SK-N-MC (cell line): ENCODE measurements around the gene KLHL13.
"Not testable (repeated sequence)": the region's sequence is repeated elsewhere in the genome, so short reads cannot be mapped to it uniquely, and the experiment has no call there.

Experiments
- DNase-seq: peaks from one replicate; pipeline ENCODE4 v3.0.0-alpha.2; 2011; ENCODE audit warnings: low read depth, low spot score
- H3K27ac ChIP-seq: fragments of 200-600 bp; sonication (generic); 2 replicates; pipeline ENCODE4 v1.5.1; 2016; ENCODE audit warnings: mixed run types
- H3K36me3 ChIP-seq: fragments of 200-600 bp; sonication (generic); 2 replicates; pipeline ENCODE4 v1.6.1; 2017; ENCODE audit warnings: antibody characterized with exemption, low read length, mixed read lengths; ENCODE audit not compliant: insufficient read depth
- H3K4me3 ChIP-seq: fragments of 200-600 bp; sonication (generic); 2 replicates; pipeline ENCODE4 v1.5.1; 2016
- H3K9ac ChIP-seq: fragments of 200-600 bp; sonication (generic); 2 replicates; pipeline ENCODE4 v1.8.0; 2017; ENCODE audit warnings: mixed run types, mixed read lengths; ENCODE audit not compliant: insufficient read length
- H3K9me3 ChIP-seq: fragments of 200-600 bp; sonication (generic); 2 replicates; pipeline ENCODE4 v1.6.1; 2017; ENCODE audit warnings: low read depth, mild to moderate bottlenecking, antibody characterized with exemption, low read length, moderate library complexity, mixed read lengths
- EZH2 ChIP-seq: fragments of 200-600 bp; sonication (generic); IDR thresholded peaks from one replicate; pipeline ENCODE4 v1.6.1; 2017; ENCODE audit warnings: antibody characterized with exemption
- FOXP2 ChIP-seq: optimal IDR thresholded peaks from 2 replicates; pipeline ENCODE3; 2011; ENCODE audit warnings: mild to moderate bottlenecking, moderate library complexity; ENCODE audit not compliant: insufficient read depth; ENCODE audit errors: extremely low read length, control extremely low read depth
- POLR2AphosphoS5 ChIP-seq: IDR thresholded peaks from 2 replicates; pipeline ENCODE4 v1.6.1; 2012; ENCODE audit warnings: mild to moderate bottlenecking, low read depth, low read length, borderline replicate concordance

The KLHL13 gene

DNA sequence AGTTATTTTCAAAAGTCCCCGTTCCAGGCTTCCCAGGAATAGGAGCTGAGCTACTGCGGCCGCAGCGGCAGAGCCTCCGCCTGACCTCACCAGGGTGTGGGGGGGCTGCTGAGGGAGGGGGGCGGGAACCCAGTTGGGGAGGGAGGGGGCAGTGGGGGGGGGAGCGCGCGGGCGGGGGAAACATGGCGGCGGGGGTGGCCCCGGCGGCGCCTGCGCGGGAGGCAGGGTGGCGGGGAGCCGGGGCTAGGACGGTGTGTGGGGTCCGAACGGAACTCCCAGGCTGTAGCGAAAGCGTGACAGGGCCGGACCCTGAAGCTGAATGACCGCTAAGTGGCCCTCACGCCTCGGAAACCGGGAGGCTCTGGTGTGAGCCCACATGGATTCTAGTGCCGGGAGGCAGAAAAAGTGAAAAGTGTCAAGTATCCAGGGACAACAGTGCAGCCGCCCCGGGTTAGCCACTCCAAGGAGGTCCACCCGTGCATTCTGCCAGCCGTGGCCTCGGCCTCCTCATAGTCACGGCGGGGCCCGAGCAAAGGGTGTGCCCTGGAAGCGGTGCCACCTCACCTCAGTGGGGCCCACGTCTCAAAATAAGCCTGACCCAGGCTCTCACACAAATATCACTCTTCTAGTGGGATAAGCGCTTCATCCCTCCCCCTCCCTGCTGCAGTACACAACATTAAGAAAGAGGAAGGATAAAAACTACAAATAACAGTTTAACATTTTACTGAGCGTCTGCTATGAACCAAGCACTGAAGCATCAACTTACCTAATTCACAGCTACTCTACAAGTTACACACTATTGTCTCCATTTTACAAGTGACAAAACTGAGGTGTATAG, at the start of gene KLHL13:
Gene KLHL13 (minus strand): TSS at position 98 of the 838 bp plus-strand sequence. CDS start 88,337 bp downstream, outside the sequence.
- H3K9me3 ChIP-seq: no peaks in the 10 kb centered on the region
- no peaks in the 10 kb centered on the region for H3K36me3 ChIP-seq
- H3K4me3 ChIP-seq: peak within 1 kb of the TSS; percentile 77
- peak within 1 kb of the TSS; percentile 72 for H3K9ac ChIP-seq
- no peak for TF ChIP-seq EZH2
- TF ChIP-seq FOXP2: no peak
- TF ChIP-seq POLR2AphosphoS5: no peak; the same call in 1 of the 2 replicates
- no peak within 1 kb of the TSS for H3K27ac ChIP-seq
- no peak for DNase-seq

- H3K36me3 ChIP-seq: no peaks in the 10 kb centered on the region
- no peaks in the 10 kb centered on the region for H3K9me3 ChIP-seq
- H3K27ac ChIP-seq: no peak overlapping the region
- TF ChIP-seq FOXP2 (no peak), POLR2AphosphoS5 (no peak), EZH2 (no peak)
- no peak for DNase-seq
- H3K9ac ChIP-seq: no peak overlapping the region
- H3K4me3 ChIP-seq: no peak overlapping the region
These were observed 47.5 kb upstream of the KLHL13 start for GRCh38 chrX:118164138-118164537.

- H3K27ac ChIP-seq: no peak overlapping the region
- TF ChIP-seq FOXP2: no peak
- TF ChIP-seq EZH2: no peak
- no peak for TF ChIP-seq POLR2AphosphoS5
- no peaks in the 10 kb centered on the region for H3K36me3 ChIP-seq
- H3K9ac ChIP-seq: no peak overlapping the region
- no peak for DNase-seq
- no peak overlapping the region for H3K4me3 ChIP-seq
- no peaks in the 10 kb centered on the region for H3K9me3 ChIP-seq
These were observed 40.5 kb upstream of the KLHL13 start for GRCh38 chrX:118156953-118157608.

DNA sequence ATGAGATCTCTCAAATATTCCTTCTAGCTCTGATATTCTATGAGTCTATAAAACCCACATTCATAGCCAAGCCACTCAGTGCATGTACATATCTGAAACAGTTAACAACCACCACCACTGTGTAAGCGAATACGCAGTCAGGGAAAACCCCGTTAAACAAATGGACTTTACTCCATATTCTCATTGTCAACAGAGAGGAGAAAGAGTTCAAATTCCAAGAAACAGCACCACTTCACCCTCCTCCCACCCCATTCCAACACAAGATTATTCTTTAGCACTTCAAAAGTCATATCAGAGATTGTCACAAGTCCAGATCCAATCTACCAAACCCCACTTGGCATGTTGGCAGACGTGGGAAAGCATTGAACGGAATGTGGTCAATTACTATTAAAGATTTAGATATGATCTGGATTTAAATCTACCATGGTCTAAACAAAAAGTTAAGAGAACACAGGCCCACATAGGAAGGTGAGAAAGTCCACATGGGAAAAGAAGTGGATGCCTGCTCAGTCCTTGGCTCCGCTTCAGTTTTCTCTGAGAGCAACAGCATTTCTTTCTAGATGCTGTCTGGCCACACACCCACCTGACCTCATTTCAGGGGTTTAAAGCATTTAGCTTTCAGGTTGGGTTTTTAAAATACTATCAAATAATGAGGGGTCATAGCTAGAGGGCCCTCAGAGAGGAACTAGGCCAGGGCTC, 39.8 kb upstream of the KLHL13 start:
- TF ChIP-seq FOXP2 (no peak), EZH2 (no peak), POLR2AphosphoS5 (no peak)
- DNase-seq: no peak
- Histone ChIP-seq H3K27ac (no peak overlapping the region), H3K4me3 (no peak overlapping the region), H3K36me3 (no peaks in the 10 kb centered on the region), H3K9ac (no peak overlapping the region), H3K9me3 (no peaks in the 10 kb centered on the region)

GRCh38 chrX:118153270-118153669, 36.7 kb upstream of the KLHL13 start:
- no peak overlapping the region for H3K4me3 ChIP-seq
- no peak overlapping the region for H3K9ac ChIP-seq
- no peak overlapping the region for H3K27ac ChIP-seq
- no peak for TF ChIP-seq FOXP2
- no peak for TF ChIP-seq EZH2
- no peak for TF ChIP-seq POLR2AphosphoS5
- H3K9me3 ChIP-seq: no peaks in the 10 kb centered on the region
- no peak for DNase-seq
- no peaks in the 10 kb centered on the region for H3K36me3 ChIP-seq

DNA sequence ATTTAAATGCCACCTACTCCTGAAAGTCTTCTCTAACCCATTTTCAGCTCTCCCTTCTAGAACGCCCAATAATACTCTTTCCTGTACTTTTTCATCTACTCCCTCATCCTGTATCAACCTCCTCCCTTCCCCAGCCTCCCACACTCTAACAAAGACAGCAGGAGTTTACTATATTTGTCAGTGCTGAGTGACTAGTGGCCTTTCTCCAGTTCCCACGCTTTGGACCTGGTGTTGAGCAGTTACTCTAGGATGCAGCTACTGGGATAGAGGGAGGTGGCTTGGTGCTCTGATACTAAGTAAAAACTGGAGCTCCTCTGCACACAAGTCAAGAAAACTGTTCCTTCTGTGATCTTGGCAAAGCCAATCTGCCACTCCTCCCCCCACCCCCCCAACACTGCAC, 36.1 kb upstream of the KLHL13 start:
- H3K9me3 ChIP-seq: no peaks in the 10 kb centered on the region
- no peak overlapping the region for H3K9ac ChIP-seq
- H3K4me3 ChIP-seq: no peak overlapping the region
- TF ChIP-seq POLR2AphosphoS5 (no peak), EZH2 (no peak), FOXP2 (no peak)
- no peaks in the 10 kb centered on the region for H3K36me3 ChIP-seq
- no peak overlapping the region for H3K27ac ChIP-seq
- DNase-seq: no peak

DNA sequence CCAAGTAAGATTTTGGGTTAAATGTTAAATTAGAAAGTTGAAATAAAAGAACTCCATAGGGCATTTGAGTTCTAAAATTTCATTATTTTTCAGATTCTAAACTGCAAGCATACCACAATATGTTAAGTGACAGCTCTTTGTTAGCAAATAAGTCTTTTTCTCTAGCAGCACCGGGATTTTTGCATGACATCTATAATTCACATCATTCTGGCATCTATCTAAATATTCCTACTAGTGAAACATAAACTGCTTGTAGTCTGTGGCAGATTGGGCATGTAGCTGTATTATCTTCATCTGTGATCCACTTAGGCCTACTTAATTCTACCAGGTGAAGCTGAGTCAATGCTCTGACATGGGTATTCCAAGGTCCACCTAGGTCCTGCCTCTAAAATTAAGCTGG, 32.1 kb upstream of the KLHL13 start:
- Histone ChIP-seq H3K27ac (no peak overlapping the region), H3K9me3 (no peaks in the 10 kb centered on the region), H3K9ac (no peak overlapping the region), H3K36me3 (no peaks in the 10 kb centered on the region), H3K4me3 (no peak overlapping the region)
- no peak for DNase-seq
- no peak for TF ChIP-seq FOXP2
- TF ChIP-seq EZH2: no peak
- no peak for TF ChIP-seq POLR2AphosphoS5

DNA sequence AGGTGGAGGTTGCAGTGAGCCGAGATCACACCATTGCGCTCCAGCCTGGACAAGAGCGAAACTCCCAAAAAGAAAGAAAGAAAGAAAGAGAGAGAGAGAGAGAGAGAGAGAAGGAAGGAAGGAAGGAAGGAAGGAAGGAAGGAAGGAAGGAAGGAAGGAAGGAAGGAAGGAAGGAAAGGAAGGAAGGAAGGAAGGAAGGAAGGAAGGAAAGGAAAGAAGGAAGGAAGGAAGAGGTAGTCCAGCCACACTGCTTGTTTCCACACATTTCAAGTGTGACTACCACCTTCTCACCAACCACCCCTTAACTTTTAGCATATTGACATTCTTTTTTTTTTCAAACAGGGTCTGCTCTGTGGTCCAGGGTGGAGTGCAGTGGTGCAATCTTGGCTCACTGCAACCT, 31.2 kb upstream of the KLHL13 start:
- not testable (repeated sequence) for H3K4me3 ChIP-seq, H3K27ac ChIP-seq, H3K9ac ChIP-seq, H3K36me3 ChIP-seq, H3K9me3 ChIP-seq, DNase-seq
